H9 (cell line): ENCODE data around the gene ARHGAP10. TPM values are rescaled to one million over a fixed set of nuclear protein-coding genes. Genes with fewer than 3 reads are reported as not detected.

Source experiments
- DNase-seq: peaks from one replicate; pipeline ENCODE4 v3.0.0-alpha.2; 2017
- H2AFZ ChIP-seq: one replicate; pipeline ENCODE4 v1.6.1; 2013; ENCODE audit warnings: mild to moderate bottlenecking, low read length, control low read depth, moderate library complexity
- H2AK5ac ChIP-seq: 2 replicates; pipeline ENCODE4 v1.6.1; 2013; ENCODE audit warnings: low read length, control low read depth, mixed read lengths; ENCODE audit not compliant: insufficient read length
- H2BK120ac ChIP-seq: one replicate; pipeline ENCODE4 v1.6.1; 2013; ENCODE audit warnings: low read depth, mild to moderate bottlenecking, low read length, control low read depth, inconsistent platforms; ENCODE audit not compliant: poor library complexity, severe bottlenecking
- H2BK12ac ChIP-seq: 2 replicates; pipeline ENCODE4 v1.6.1; 2013; ENCODE audit warnings: low read length, control low read depth, mixed read lengths, low read depth; ENCODE audit not compliant: insufficient read length
- H2BK15ac ChIP-seq: 2 replicates; pipeline ENCODE4 v1.6.1; 2013; ENCODE audit warnings: low read depth, low read length, control low read depth
- H2BK20ac ChIP-seq: one replicate; pipeline ENCODE4 v1.6.1; 2013; ENCODE audit warnings: low read depth, mild to moderate bottlenecking, low read length, control low read depth, inconsistent platforms; ENCODE audit not compliant: poor library complexity, severe bottlenecking
- H2BK5ac ChIP-seq: 2 replicates; pipeline ENCODE4 v1.6.1; 2013; ENCODE audit warnings: low read length, control low read depth, mixed read lengths; ENCODE audit not compliant: insufficient read length
- H3K14ac ChIP-seq: 2 replicates; pipeline ENCODE4 v1.6.1; 2013; ENCODE audit warnings: low read length, control low read depth; ENCODE audit not compliant: insufficient read depth
- H3K18ac ChIP-seq: 2 replicates; pipeline ENCODE4 v1.6.1; 2013; ENCODE audit warnings: low read depth, mild to moderate bottlenecking, mixed read lengths, low read length, control low read depth; ENCODE audit not compliant: insufficient read length
- H3K23ac ChIP-seq: 2 replicates; pipeline ENCODE4 v1.6.1; 2013; ENCODE audit warnings: low read length, control low read depth, mixed read lengths, low read depth; ENCODE audit not compliant: insufficient read length
- H3K23me2 ChIP-seq: 2 replicates; pipeline ENCODE4 v1.6.1; 2013; ENCODE audit warnings: low read depth, mild to moderate bottlenecking, mixed read lengths, low read length, control low read depth; ENCODE audit not compliant: insufficient read length, poor library complexity, severe bottlenecking
- H3K27ac ChIP-seq: 2 replicates; pipeline ENCODE4 v1.5.1; 2013; ENCODE audit warnings: low read length, control low read depth, mixed read lengths, low read depth; ENCODE audit not compliant: insufficient read length
- H3K27me3 ChIP-seq: 2 replicates; pipeline ENCODE4 v1.6.1; 2013; ENCODE audit warnings: low read length, control low read depth, inconsistent platforms; ENCODE audit not compliant: insufficient read depth
- H3K4ac ChIP-seq: 2 replicates; pipeline ENCODE4 v1.6.1; 2013; ENCODE audit warnings: low read depth, mild to moderate bottlenecking, control low read depth, inconsistent platforms, low read length, moderate library complexity
- H3K4me1 ChIP-seq: 2 replicates; pipeline ENCODE4 v1.6.1; 2013; ENCODE audit warnings: low read length, control low read depth, inconsistent platforms; ENCODE audit not compliant: insufficient read depth
- H3K4me2 ChIP-seq: 2 replicates; pipeline ENCODE4 v1.6.1; 2013; ENCODE audit warnings: low read length, control low read depth, mixed read lengths; ENCODE audit not compliant: insufficient read length, insufficient read depth
- H3K56ac ChIP-seq: 2 replicates; pipeline ENCODE4 v1.6.1; 2013; ENCODE audit warnings: low read depth, mild to moderate bottlenecking, mixed read lengths, low read length, control low read depth; ENCODE audit not compliant: insufficient read length
- H3K79me1 ChIP-seq: 2 replicates; pipeline ENCODE4 v1.6.1; 2013; ENCODE audit warnings: low read depth, mild to moderate bottlenecking, moderate library complexity, low read length, control low read depth, inconsistent platforms; ENCODE audit not compliant: insufficient read depth, poor library complexity, severe bottlenecking
- H3K79me2 ChIP-seq: 2 replicates; pipeline ENCODE4 v1.6.1; 2013; ENCODE audit warnings: low read length, control low read depth, inconsistent platforms; ENCODE audit not compliant: insufficient read depth
- H3K9ac ChIP-seq: 2 replicates; pipeline ENCODE4 v1.6.1; 2013; ENCODE audit warnings: low read length, control low read depth, mixed read lengths; ENCODE audit not compliant: insufficient read length; ENCODE audit errors: extremely low read depth
- H3K9me3 ChIP-seq: one replicate; pipeline ENCODE4 v1.6.1; 2013; ENCODE audit warnings: low read depth, low read length, inconsistent platforms; ENCODE audit not compliant: control insufficient read depth
- H3T11ph ChIP-seq: one replicate; pipeline ENCODE4 v1.6.1; 2013; ENCODE audit warnings: mild to moderate bottlenecking, low read length, control low read depth, inconsistent platforms
- H4K20me1 ChIP-seq: one replicate; pipeline ENCODE4 v1.6.1; 2013; ENCODE audit not compliant: control insufficient read depth, insufficient read length, insufficient read depth
- H4K5ac ChIP-seq: 2 replicates; pipeline ENCODE4 v1.6.1; 2013; ENCODE audit warnings: low read depth, mild to moderate bottlenecking, mixed read lengths, low read length, control low read depth; ENCODE audit not compliant: insufficient read length
- H4K8ac ChIP-seq: replicated peaks from 2 replicates; pipeline ENCODE4 v1.6.1; 2013; ENCODE audit warnings: low read length, control low read depth, mixed read lengths, low read depth; ENCODE audit not compliant: insufficient read length
- H4K91ac ChIP-seq: 2 replicates; pipeline ENCODE4 v1.6.1; 2013; ENCODE audit warnings: low read depth, mild to moderate bottlenecking, moderate library complexity, mixed read lengths, low read length, control low read depth; ENCODE audit not compliant: insufficient read length
- H3K27ac Mint-ChIP-seq, 3 experiments: 2 replicates in 2 of 3; 3 replicates in 1 of 3; pipeline ENCODE4 v1.8.0; 2020 to 2021; ENCODE audit warnings: mixed read lengths in 3 of 3, mild to moderate bottlenecking in 1 of 3, moderate library complexity in 1 of 3
- H3K27me3 Mint-ChIP-seq: 2 replicates; pipeline ENCODE4 v1.8.0; 2021; ENCODE audit warnings: low read depth, mild to moderate bottlenecking, moderate library complexity, mixed read lengths
- H3K36me3 Mint-ChIP-seq, 3 experiments: 2 replicates in 2 of 3; 3 replicates in 1 of 3; pipeline ENCODE4 v1.8.0; 2020 to 2021; ENCODE audit warnings: low read depth in 3 of 3, mixed read lengths in 3 of 3; ENCODE audit not compliant: insufficient read depth in 1 of 3
- H3K4me1 Mint-ChIP-seq, 2 experiments: 2 replicates each; pipeline ENCODE4 v1.8.0; 2020; ENCODE audit warnings: mixed read lengths in 2 of 2
- H3K4me3 Mint-ChIP-seq, 2 experiments: 2 replicates in 1 of 2; 3 replicates in 1 of 2; pipeline ENCODE4 v1.8.0; 2020 to 2021; ENCODE audit warnings: mild to moderate bottlenecking in 2 of 2, mixed read lengths in 2 of 2, moderate library complexity in 1 of 2
- H3K9me3 Mint-ChIP-seq, 2 experiments: 2 replicates in 1 of 2; 3 replicates in 1 of 2; pipeline ENCODE4 v1.8.0; 2020; ENCODE audit warnings: mild to moderate bottlenecking in 2 of 2, mixed read lengths in 2 of 2, moderate library complexity in 1 of 2
- CTCF ChIP-seq: fragments of 200-600 bp; sonication (generic); conservative IDR thresholded peaks from 3 replicates; pipeline ENCODE4 v1.8.0; 2021; ENCODE audit warnings: antibody characterized with exemption, mild to moderate bottlenecking
- WGBS: extraction: QIAGEN DNeasy Blood & Tissue Kit; methylation state at CpG from one replicate; pipeline ENCODE4 v1.1.7; 2013; ENCODE audit warnings: missing lambda C conversion rate, low lambda C conversion rate, mixed read lengths; ENCODE audit not compliant: insufficient read length; ENCODE audit errors: extremely low coverage; 5-methylcytosine and 5-hydroxymethylcytosine counted together
- total RNA-seq: library from RNA; stranded (reverse); gene quantifications from 2 replicates; pipeline ENCODE4 v1.2.1, GENCODE V29; 2021

The ARHGAP10 gene
- total RNA-seq, 1 experiment from 2014 or later: 7.8 TPM

- H3K9me3 Mint-ChIP-seq: peaks cover 11 to 19% of the 10 kb centered on the region in 2 experiments
- no peak overlapping the region for H3K9ac ChIP-seq
Observed at GRCh38 chr4:148110169-148110568, 378.3 kb downstream of the ARHGAP10 start.

More at GRCh38 chr4:148110169-148110568, 378.3 kb downstream of the ARHGAP10 start:
- H2BK5ac ChIP-seq: no peak overlapping the region
- H3K4me1 Mint-ChIP-seq: peaks cover 25 to 37% of the 10 kb centered on the region in 2 experiments
- H3K4me2 ChIP-seq: no peak overlapping the region
- no CpG with 5 or more reads among the region's 3 CpGs for WGBS
- H3K27me3 Mint-ChIP-seq: no peaks in the 10 kb centered on the region
- H2BK15ac ChIP-seq: no peak overlapping the region
- H4K20me1 ChIP-seq: no peaks in the 10 kb centered on the region
- no peaks in the 10 kb centered on the region for H3K23me2 ChIP-seq
- H3K4me3 Mint-ChIP-seq: no peak overlapping the region
- no peak overlapping the region for H3K27ac Mint-ChIP-seq
- no peak overlapping the region for H3K56ac ChIP-seq
- no peak overlapping the region for H3K4ac ChIP-seq
- no peaks in the 10 kb centered on the region for H3K27me3 ChIP-seq
- no peak overlapping the region for H3K23ac ChIP-seq
- H2BK12ac ChIP-seq: no peak overlapping the region
- H2AK5ac ChIP-seq: no peak overlapping the region
- no peak overlapping the region for H2BK20ac ChIP-seq
- DNase-seq: no peak
- no peak overlapping the region for H4K5ac ChIP-seq
- no peak overlapping the region for H2AFZ ChIP-seq
- H3K79me2 ChIP-seq: no peaks in the 10 kb centered on the region
- no peaks in the 10 kb centered on the region for H3K9me3 ChIP-seq
- no peak for TF ChIP-seq CTCF
- no peak overlapping the region for H4K91ac ChIP-seq
- H3K36me3 Mint-ChIP-seq: peaks cover 3 to 12% (median 3%) of the 10 kb centered on the region in 3 experiments; a peak in 4 of 7 replicates
- H3K4me1 ChIP-seq: no peaks in the 10 kb centered on the region
- no peak overlapping the region for H4K8ac ChIP-seq
- no peaks in the 10 kb centered on the region for H3K79me1 ChIP-seq
- H3K27ac ChIP-seq: no peak overlapping the region
- no peak overlapping the region for H2BK120ac ChIP-seq
- no peak overlapping the region for H3T11ph ChIP-seq
- H3K18ac ChIP-seq: no peak overlapping the region
- no peak overlapping the region for H3K14ac ChIP-seq
